HG02840 (cell line): ENCODE measurements around the gene ARMC9.
A peak's percentile ranks its signal among the peaks of the same experiment; 100 is the strongest.

ENCODE experiments used
- ATAC-seq: cut with Tn5 transposase; IDR thresholded peaks from one replicate; pipeline ENCODE4 v1.9.1; 2021; ENCODE audit warnings: mild to moderate bottlenecking, moderate library complexity, moderate number of reproducible peaks; ENCODE audit not compliant: unreplicated experiment, low FRiP score

ARMC9 gene

GRCh38 chr2:231357931-231358330 lies 159.5 kb downstream of the ARMC9 start:
- ATAC-seq, result no peak

- ATAC-seq, result no peak
These were observed 161.0 kb downstream of the ARMC9 start for GRCh38 chr2:231359441-231359840.

- ATAC-seq, result no peak
These were observed 161.5 kb downstream of the ARMC9 start for GRCh38 chr2:231359948-231360347.

GRCh38 chr2:231360401-231360800 lies 162.0 kb downstream of the ARMC9 start:
- no peak for ATAC-seq

GRCh38 chr2:231360881-231361371 lies 162.5 kb downstream of the ARMC9 start:
- ATAC-seq, result no peak

- peak; percentile 78 for ATAC-seq
These were observed 163.5 kb downstream of the ARMC9 start for GRCh38 chr2:231361701-231362554.

GRCh38 chr2:231362555-231363184 lies 164.2 kb downstream of the ARMC9 start:
- no peak for ATAC-seq

GRCh38 chr2:231364061-231364460 lies 165.6 kb downstream of the ARMC9 start:
- no peak for ATAC-seq

- ATAC-seq, result no peak
These were observed 166.8 kb downstream of the ARMC9 start for GRCh38 chr2:231364961-231365810.

- ATAC-seq, result no peak
These were observed 168.7 kb downstream of the ARMC9 start for GRCh38 chr2:231367178-231367577.

GRCh38 chr2:231369580-231370428 lies 171.4 kb downstream of the ARMC9 start:
- no peak for ATAC-seq

GRCh38 chr2:231370429-231370748 lies 172.0 kb downstream of the ARMC9 start:
- no peak for ATAC-seq

GRCh38 chr2:231370749-231371429 lies 172.5 kb downstream of the ARMC9 start:
- ATAC-seq, result no peak

- ATAC-seq, result no peak
These were observed 173.1 kb downstream of the ARMC9 start for GRCh38 chr2:231371430-231372054.

GRCh38 chr2:231372326-231372725 lies 173.9 kb downstream of the ARMC9 start:
- ATAC-seq, result no peak

- no peak for ATAC-seq
These were observed 174.8 kb downstream of the ARMC9 start for GRCh38 chr2:231373184-231373583.

- no peak for ATAC-seq
These were observed 175.4 kb downstream of the ARMC9 start for GRCh38 chr2:231373786-231374349.

- ATAC-seq, result no peak
These were observed 176.3 kb downstream of the ARMC9 start for GRCh38 chr2:231374771-231375170.
